Kasumi-1 (cell line): ENCODE measurements around the gene VPREB3.

Experiments
- DNase-seq, 2 experiments: peaks; one replicate each; lab custom pipeline; 2025; lab: John Stamatoyannopoulos, UW

The VPREB3 gene, protein sequence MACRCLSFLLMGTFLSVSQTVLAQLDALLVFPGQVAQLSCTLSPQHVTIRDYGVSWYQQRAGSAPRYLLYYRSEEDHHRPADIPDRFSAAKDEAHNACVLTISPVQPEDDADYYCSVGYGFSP

DNA sequence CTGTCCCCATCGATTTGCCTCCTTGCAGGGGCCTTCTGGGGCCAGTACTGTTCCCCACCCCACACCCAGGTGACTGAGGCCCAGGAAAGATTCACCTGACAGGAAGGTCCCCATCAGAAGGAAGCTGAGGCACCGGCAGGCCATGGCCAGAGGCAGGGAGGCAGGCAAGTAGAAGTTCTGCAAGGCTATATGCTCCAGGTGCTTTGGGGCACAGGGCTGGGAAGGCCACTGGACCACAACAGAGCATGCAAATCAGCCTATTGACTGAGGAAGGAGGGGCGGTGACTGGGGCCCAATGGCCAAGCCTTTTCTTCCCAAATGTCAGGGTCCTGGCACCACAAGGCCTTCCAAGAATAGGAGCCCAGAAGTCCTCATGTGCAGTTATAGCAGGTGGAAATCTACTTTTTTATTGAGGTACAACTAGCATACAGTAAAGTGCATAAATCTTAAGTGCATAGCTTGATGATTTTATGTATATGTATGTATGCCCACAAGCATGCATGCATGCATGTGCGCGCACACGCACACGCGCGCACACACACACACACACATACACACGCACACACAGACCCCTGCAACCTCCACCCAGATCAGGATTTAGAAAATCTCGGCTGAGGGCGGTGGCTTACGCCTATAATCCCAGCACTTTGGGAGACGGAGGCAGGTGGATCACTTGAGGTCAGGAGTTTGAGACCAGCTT is at the start of gene VPREB3:
TSS of gene VPREB3 (minus strand) at position 206 of the 700 bp plus-strand sequence. CDS start at position 144, 62 bp downstream.
- DNase-seq, result no peak

DNA sequence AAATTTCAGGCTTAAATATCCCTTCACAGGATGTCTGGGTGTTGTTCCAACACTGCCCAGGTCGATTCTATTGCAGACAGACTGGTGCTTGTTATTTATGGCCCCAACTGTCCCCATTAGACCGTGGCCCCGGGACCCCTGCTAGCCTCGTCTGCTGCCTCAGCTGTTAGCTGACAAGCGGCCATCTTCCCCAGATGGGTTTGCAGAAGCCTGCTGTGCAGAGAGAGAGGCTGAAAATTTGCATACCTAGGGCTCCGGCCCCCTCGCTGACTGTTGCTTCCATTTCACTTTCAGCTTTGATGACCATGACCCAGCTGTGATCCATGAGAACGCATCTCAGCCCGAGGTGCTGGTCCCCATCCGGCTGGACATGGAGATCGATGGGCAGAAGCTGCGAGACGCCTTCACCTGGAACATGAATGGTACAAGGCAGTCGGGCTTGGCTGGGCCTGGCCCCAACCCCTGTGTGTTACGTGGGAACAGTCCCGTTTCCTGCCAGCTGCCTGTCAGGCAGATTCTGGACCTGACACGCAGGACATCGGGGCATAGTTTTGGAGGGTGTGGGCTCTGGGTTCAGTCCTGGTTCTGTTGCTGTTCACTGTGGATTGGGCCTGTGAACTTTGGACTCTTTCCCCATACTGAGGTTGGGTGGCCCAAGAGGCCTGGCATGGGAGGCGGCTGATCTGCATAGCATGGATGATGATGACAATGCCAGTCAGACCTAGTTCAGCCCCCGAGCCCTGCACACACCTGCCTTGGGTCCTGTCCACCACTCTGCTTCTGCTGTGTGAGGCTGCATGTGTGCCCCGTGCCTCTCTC is 49.0 kb upstream of the VPREB3 start:
- no peak for DNase-seq

DNA sequence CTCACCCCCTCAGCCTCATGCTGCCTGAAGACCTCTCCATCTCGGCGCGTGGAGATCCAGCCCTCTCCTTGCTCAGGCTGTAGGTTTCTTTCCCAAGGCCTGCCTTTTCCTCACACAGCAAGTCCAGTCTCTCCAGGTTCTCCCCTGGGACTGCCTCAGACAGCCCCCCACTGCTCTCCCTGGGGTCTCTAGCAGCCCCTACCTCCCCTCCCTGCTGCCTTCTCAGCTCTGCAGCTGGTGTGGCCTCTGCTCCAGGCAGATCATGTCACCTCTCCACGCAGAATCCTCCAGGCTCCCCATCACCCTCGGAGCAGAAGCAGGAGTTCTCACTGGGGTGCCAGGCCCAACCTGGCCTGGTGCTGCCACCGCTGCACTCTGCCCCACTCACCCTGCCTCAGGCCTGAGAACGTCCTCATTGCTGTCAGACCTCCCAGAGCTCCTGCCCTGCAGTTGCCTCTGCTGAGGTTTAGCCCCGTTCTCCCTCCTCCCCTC is 47.7 kb upstream of the VPREB3 start:
- DNase-seq, result no peak

DNA sequence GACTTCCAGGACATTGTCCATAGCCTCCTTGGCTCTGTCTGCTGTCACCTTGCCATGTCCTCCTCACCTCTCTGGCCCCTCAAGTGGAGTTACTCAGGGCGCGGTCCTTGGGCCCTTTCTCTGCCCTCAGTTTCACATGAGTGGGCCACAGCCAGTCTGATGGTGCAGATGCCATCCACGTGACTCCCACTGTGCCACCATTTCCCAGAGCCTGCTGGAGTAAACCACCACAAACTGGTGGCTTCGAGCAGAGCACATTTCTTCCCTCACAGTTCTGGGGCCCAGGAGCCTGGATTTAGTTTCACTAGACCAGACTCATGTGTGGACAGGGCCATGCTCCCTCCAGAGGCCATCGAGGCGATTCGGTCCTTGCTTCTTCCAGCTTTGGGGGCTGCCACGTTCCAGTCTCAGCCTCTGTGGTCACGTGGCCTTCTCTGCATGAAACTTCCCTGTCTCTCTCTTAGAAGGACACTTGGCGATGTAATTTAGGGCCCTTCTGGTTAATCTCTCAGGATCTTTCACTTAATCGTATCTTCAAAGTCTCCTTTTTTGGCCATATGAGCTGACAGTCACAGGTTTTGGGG is 47.1 kb upstream of the VPREB3 start:
- DNase-seq, result no peak

GRCh38 chr22:23800297-23801237 is 46.3 kb upstream of the VPREB3 start:
- no peak for DNase-seq

DNA sequence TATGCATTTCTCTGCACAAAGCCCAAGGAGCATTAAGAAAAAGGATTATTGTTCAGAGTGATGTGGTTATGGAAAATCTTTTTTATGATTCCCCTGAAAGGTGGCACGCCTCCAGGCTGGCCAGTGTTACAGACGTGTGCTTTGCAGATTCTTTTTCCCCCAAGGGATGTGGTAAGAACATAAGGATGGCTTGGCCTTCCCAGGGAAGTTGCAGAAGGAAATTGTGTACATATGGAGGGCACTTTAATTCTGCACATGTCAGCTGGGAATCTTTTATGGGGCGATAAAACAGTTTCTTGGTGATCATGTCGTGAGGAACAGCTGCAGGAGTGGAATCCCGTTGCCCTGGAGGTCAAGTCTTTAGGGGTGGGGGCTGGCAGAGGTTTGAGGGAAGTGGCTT is 42.2 kb upstream of the VPREB3 start:
- DNase-seq, result no peak

DNA sequence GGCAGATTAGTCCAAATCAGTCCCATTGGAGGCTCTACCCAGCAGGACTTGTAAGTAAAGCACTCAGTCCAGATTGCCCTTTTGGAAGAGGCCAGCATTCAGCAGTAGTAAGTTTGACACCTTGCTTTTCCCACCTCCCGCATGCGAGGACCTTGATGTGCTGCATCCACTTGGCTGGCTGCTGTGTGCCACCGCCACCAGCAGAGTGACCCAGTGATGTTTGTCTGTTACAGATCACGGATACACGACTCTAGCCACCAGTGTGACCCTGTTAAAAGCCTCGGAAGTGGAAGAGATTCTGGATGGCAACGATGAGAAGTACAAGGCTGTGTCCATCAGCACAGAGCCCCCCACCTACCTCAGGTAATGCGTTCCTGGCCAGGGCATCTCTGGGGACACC is 39.1 kb upstream of the VPREB3 start:
- no peak for DNase-seq

GRCh38 chr22:23791738-23792645 is 37.8 kb upstream of the VPREB3 start:
- DNase-seq, result no peak

GRCh38 chr22:23790819-23791737 is 36.9 kb upstream of the VPREB3 start:
- no peak for DNase-seq

GRCh38 chr22:23789638-23790037 is 35.4 kb upstream of the VPREB3 start:
- no peak for DNase-seq

DNA sequence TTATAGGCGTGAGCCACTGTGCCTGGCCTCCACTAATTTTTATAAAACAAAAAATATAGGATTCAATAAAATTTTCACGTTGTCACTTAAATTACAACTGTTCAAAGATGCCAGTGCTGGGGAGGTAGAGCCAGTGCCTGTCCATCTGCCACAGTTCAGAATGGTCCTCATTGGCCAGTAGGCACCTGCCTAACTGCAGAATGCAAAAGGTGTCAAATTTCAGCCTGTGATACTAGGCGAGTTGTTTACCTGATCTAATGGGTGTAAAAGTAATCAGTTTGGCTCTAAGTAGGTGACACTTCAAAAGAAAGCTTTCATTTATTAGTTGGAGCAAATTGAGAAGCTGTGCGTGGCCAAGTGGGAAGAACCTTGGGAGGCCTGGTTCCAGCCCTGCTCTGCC is 34.9 kb upstream of the VPREB3 start:
- no peak for DNase-seq

- DNase-seq, result no peak
These were observed 33.7 kb upstream of the VPREB3 start for GRCh38 chr22:23787910-23788309.

- no peak for DNase-seq
These were observed 33.3 kb upstream of the VPREB3 start for GRCh38 chr22:23787600-23787896.

DNA sequence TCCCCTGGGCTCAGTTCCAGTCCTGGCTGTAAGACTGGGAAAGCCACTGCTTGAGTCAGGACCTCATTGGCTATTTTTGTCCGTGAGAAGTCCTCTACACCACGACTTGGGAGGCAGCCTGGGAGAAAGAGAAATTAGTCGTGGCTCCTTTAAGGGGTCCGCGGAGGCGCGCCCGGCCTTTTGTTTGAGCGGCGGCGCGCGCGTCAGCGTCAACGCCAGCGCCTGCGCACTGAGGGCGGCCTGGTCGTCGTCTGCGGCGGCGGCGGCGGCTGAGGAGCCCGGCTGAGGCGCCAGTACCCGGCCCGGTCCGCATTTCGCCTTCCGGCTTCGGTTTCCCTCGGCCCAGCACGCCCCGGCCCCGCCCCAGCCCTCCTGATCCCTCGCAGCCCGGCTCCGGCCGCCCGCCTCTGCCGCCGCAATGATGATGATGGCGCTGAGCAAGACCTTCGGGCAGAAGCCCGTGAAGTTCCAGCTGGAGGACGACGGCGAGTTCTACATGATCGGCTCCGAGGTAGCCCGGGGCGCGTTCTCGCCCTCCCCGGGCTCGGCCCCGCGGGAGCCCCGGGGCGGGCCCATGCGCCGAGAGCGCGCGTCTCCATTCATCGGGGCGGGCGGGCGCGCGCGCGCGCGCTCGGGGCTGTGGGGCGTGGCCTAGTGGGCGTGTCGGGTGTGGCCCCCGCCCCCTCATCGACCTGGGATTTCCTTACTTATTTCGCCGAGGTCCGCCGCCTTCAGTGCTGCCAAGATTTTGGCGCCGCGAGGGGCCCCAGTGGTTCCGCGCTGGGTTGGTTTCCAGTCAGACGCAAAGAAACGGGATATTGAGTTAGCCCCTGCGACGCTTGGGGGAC is 32.8 kb upstream of the VPREB3 start, which contains the start of gene SMARCB1:
TSS of gene SMARCB1 (plus strand) at position 215 of the 848 bp plus-strand sequence. CDS start at position 419, 204 bp downstream.
- peak; percentile 81 to 84 for DNase-seq

GRCh38 chr22:23786261-23786710 is 32.1 kb upstream of the VPREB3 start:
- no peak for DNase-seq

- peak in 1 of 2 experiments; percentile 4 for DNase-seq
These were observed 30.0 kb upstream of the VPREB3 start for GRCh38 chr22:23784215-23784732.

- DNase-seq, result no peak
These were observed 29.3 kb upstream of the VPREB3 start for GRCh38 chr22:23783265-23784150.
